ENCODE results near the gene CBLIF. TPM values are rescaled to one million over a fixed set of nuclear protein-coding genes. Genes with fewer than 3 reads are reported as not detected.

The CBLIF gene
- total and polyA plus RNA-seq, 2 of the 13 experiments (the other 11 are each of a cell fraction or from before 2014, with no cell fraction given): not detected

DNA sequence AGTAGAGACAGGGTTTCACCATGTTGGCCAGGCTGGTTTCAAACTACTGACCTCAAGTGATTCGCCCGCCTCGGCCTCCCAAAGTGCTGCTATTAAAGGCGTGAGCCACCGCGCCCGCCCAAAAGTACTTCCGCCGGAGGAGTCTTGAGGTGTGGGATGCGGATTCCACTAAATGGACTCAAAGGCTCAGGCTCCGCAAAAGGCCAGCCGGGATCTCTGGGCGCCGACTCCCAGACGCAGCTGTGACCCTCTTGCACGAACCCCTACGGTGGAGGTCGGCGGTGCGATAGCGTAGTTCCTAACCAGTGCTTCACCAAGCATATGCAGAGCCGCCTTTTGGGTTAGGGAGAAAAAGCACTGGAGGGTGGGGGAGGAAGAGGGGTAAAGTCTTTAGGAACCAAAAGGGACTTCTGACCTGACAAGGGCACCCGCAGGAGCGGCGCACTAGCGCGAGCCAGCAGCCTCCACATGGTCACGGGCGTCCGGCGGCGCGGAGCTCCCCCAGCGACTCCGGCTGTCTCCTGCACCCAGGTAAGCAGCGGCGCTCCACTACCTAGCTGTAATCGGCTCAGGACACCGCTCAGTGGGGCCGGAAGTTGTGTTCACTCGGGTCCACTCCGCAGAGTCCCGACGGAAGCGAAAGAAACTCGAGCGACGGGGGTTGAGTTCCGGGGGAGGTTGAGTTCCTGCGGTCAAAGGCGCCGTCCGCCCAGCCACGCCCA lies 34.9 kb downstream of the CBLIF start, which contains the start of gene MRPL16 (continued):
- TF ChIP-seq, protein P1, sequence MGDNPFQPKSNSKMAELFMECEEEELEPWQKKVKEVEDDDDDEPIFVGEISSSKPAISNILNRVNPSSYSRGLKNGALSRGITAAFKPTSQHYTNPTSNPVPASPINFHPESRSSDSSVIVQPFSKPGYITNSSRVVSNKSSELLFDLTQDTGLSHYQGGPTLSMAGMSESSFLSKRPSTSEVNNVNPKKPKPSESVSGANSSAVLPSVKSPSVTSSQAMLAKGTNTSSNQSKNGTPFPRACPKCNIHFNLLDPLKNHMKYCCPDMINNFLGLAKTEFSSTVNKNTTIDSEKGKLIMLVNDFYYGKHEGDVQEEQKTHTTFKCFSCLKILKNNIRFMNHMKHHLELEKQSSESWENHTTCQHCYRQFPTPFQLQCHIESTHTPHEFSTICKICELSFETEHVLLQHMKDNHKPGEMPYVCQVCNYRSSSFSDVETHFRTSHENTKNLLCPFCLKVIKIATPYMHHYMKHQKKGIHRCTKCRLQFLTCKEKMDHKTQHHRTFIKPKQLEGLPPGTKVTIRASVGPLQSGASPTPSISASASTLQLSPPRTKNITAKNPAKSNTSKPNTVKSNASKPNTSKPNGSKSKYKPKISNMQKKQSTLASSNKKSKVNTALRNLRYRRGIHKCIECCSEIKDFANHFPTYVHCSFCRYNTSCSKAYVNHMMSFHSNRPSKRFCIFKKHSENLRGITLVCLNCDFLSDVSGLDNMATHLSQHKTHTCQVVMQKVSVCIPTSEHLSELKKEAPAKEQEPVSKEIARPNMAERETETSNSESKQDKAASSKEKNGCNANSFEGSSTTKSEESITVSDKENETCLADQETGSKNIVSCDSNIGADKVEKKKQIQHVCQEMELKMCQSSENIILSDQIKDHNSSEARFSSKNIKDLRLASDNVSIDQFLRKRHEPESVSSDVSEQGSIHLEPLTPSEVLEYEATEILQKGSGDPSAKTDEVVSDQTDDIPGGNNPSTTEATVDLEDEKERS (CRISPR knock-in tag; IDR thresholded peaks at IDR 0.05): no peak; the same call in 1 of the 2 replicates
- TF ChIP-seq GABPB1 (CRISPR knock-in tag; IDR thresholded peaks at IDR 0.05) (peak; percentile 100), ZNF431 (CRISPR knock-in tag; IDR thresholded peaks at IDR 0.05; ENCODE audit: borderline replicate concordance, low read depth) (peak; percentile 86), GFI1 (CRISPR knock-in tag; IDR thresholded peaks at IDR 0.05; ENCODE audit: borderline replicate concordance) (peak; percentile 72), NFE2L2 (IDR thresholded peaks at IDR 0.05; ENCODE audit: low read length) (no peak), ZNF614 (CRISPR knock-in tag; IDR thresholded peaks at IDR 0.05; ENCODE audit: borderline replicate concordance) (peak; percentile 74)
- TF ChIP-seq, protein P2, sequence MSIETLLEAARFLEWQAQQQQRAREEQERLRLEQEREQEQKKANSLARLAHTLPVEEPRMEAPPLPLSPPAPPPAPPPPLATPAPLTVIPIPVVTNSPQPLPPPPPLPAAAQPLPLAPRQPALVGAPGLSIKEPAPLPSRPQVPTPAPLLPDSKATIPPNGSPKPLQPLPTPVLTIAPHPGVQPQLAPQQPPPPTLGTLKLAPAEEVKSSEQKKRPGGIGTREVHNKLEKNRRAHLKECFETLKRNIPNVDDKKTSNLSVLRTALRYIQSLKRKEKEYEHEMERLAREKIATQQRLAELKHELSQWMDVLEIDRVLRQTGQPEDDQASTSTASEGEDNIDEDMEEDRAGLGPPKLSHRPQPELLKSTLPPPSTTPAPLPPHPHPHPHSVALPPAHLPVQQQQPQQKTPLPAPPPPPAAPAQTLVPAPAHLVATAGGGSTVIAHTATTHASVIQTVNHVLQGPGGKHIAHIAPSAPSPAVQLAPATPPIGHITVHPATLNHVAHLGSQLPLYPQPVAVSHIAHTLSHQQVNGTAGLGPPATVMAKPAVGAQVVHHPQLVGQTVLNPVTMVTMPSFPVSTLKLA (IDR thresholded peaks at IDR 0.05): no peak
- TF ChIP-seq, protein P3, sequence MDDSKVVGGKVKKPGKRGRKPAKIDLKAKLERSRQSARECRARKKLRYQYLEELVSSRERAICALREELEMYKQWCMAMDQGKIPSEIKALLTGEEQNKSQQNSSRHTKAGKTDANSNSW (CRISPR knock-in tag; IDR thresholded peaks at IDR 0.05; ENCODE audit: borderline replicate concordance): no peak
